ENCODE measurements around the gene JSRP1. TPM values are rescaled to one million over a fixed set of nuclear protein-coding genes. Genes with fewer than 3 reads are reported as not detected.

JSRP1 gene
- total RNA-seq, 2 donors from 2014 or later: 0.64 to 1.3 TPM

GRCh38 chr19:2223391-2223790, 32.8 kb downstream of the JSRP1 start:
- intact Hi-C loops (cut with DNase I): no loop called here
- Histone ChIP-seq H3K27ac (no peak overlapping the region), H3K4me1 (no peaks in the 10 kb centered on the region), H3K9ac (ENCODE audit: low read depth in 2 of 2, low read length in 2 of 2) (no peak overlapping the region), H3K4me3 (no peak overlapping the region), H3K27me3 (no peaks in the 10 kb centered on the region), H3K9me3 (no peaks in the 10 kb centered on the region), H3K36me3 (peaks cover 6% of the 10 kb centered on the region)
- no peak for DNase-seq
- TF ChIP-seq CTCF (IDR thresholded peaks at IDR 0.05): no peak

GRCh38 chr19:2221918-2222317, 34.3 kb downstream of the JSRP1 start:
- Histone ChIP-seq H3K36me3 (peaks cover 6% of the 10 kb centered on the region), H3K9me3 (no peaks in the 10 kb centered on the region), H3K27me3 (no peaks in the 10 kb centered on the region), H3K4me3 (no peak overlapping the region), H3K4me1 (no peaks in the 10 kb centered on the region), H3K9ac (ENCODE audit: low read depth in 2 of 2, low read length in 2 of 2) (no peak overlapping the region), H3K27ac (no peak overlapping the region)
- intact Hi-C loops (cut with DNase I): no loop called here
- no peak for TF ChIP-seq CTCF (IDR thresholded peaks at IDR 0.05)
- no peak for DNase-seq

- H3K9me3 ChIP-seq: no peaks in the 10 kb centered on the region
- H3K9ac ChIP-seq (ENCODE audit: low read depth in 2 of 2, low read length in 2 of 2): no peak overlapping the region
- no peak for TF ChIP-seq CTCF (IDR thresholded peaks at IDR 0.05)
- H3K4me1 ChIP-seq: no peaks in the 10 kb centered on the region
- intact Hi-C loops (cut with DNase I): no loop called here
- no peak for DNase-seq
- no peaks in the 10 kb centered on the region for H3K27me3 ChIP-seq
- H3K4me3 ChIP-seq: no peak overlapping the region
- no peak overlapping the region for H3K27ac ChIP-seq
- H3K36me3 ChIP-seq: peaks cover 6% of the 10 kb centered on the region
These were observed 34.9 kb downstream of the JSRP1 start for GRCh38 chr19:2221250-2221831.

- H3K36me3 ChIP-seq: peaks cover 6% of the 10 kb centered on the region
These were observed 36.5 kb downstream of the JSRP1 start for GRCh38 chr19:2219726-2220125.

GRCh38 chr19:2217591-2217990, 38.6 kb downstream of the JSRP1 start:
- no peak for TF ChIP-seq CTCF (IDR thresholded peaks at IDR 0.05)

More at GRCh38 chr19:2219726-2220125, 36.5 kb downstream of the JSRP1 start:
- no peaks in the 10 kb centered on the region for H3K4me1 ChIP-seq
- intact Hi-C loops (cut with DNase I): no loop called here
- H3K4me3 ChIP-seq: no peak overlapping the region
- no peak overlapping the region for H3K9ac ChIP-seq (ENCODE audit: low read depth in 2 of 2, low read length in 2 of 2)
- no peak overlapping the region for H3K27ac ChIP-seq
- H3K27me3 ChIP-seq: no peaks in the 10 kb centered on the region
- H3K9me3 ChIP-seq: no peaks in the 10 kb centered on the region
- no peak for TF ChIP-seq CTCF (IDR thresholded peaks at IDR 0.05)
- DNase-seq: no peak

More at GRCh38 chr19:2217591-2217990, 38.6 kb downstream of the JSRP1 start:
- no peak for DNase-seq
- Histone ChIP-seq H3K36me3 (peaks cover 11% of the 10 kb centered on the region), H3K4me3 (no peak overlapping the region), H3K27ac (no peak overlapping the region), H3K4me1 (peaks cover 12% of the 10 kb centered on the region), H3K9me3 (no peaks in the 10 kb centered on the region), H3K27me3 (no peaks in the 10 kb centered on the region), H3K9ac (ENCODE audit: low read depth in 2 of 2, low read length in 2 of 2) (no peak overlapping the region)
- intact Hi-C loops (cut with DNase I): no loop called here

Data from colonic mucosa (tissue), 4 donors.